Measurements from ENCODE around the gene TTC36.

DNA sequence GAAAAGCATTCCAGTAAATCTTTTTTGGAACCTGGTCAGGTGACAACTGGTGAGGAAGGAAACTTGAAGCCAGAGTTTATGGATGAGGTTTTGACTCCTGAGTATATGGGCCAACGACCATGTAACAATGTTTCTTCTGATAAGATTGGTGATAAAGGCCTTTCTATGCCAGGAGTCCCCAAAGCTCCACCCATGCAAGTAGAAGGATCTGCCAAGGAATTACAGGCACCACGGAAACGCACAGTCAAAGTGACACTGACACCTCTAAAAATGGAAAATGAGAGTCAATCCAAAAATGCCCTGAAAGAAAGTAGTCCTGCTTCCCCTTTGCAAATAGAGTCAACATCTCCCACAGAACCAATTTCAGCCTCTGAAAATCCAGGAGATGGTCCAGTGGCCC, 24.1 kb upstream of the TTC36 start:
- TF ChIP-seq, protein P1, sequence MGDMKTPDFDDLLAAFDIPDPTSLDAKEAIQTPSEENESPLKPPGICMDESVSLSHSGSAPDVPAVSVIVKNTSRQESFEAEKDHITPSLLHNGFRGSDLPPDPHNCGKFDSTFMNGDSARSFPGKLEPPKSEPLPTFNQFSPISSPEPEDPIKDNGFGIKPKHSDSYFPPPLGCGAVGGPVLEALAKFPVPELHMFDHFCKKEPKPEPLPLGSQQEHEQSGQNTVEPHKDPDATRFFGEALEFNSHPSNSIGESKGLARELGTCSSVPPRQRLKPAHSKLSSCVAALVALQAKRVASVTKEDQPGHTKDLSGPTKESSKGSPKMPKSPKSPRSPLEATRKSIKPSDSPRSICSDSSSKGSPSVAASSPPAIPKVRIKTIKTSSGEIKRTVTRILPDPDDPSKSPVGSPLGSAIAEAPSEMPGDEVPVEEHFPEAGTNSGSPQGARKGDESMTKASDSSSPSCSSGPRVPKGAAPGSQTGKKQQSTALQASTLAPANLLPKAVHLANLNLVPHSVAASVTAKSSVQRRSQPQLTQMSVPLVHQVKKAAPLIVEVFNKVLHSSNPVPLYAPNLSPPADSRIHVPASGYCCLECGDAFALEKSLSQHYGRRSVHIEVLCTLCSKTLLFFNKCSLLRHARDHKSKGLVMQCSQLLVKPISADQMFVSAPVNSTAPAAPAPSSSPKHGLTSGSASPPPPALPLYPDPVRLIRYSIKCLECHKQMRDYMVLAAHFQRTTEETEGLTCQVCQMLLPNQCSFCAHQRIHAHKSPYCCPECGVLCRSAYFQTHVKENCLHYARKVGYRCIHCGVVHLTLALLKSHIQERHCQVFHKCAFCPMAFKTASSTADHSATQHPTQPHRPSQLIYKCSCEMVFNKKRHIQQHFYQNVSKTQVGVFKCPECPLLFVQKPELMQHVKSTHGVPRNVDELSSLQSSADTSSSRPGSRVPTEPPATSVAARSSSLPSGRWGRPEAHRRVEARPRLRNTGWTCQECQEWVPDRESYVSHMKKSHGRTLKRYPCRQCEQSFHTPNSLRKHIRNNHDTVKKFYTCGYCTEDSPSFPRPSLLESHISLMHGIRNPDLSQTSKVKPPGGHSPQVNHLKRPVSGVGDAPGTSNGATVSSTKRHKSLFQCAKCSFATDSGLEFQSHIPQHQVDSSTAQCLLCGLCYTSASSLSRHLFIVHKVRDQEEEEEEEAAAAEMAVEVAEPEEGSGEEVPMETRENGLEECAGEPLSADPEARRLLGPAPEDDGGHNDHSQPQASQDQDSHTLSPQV (IDR thresholded peaks at IDR 0.05): no peak
- TF ChIP-seq, protein P2, sequence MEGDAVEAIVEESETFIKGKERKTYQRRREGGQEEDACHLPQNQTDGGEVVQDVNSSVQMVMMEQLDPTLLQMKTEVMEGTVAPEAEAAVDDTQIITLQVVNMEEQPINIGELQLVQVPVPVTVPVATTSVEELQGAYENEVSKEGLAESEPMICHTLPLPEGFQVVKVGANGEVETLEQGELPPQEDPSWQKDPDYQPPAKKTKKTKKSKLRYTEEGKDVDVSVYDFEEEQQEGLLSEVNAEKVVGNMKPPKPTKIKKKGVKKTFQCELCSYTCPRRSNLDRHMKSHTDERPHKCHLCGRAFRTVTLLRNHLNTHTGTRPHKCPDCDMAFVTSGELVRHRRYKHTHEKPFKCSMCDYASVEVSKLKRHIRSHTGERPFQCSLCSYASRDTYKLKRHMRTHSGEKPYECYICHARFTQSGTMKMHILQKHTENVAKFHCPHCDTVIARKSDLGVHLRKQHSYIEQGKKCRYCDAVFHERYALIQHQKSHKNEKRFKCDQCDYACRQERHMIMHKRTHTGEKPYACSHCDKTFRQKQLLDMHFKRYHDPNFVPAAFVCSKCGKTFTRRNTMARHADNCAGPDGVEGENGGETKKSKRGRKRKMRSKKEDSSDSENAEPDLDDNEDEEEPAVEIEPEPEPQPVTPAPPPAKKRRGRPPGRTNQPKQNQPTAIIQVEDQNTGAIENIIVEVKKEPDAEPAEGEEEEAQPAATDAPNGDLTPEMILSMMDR (IDR thresholded peaks at IDR 0.05 in 2 of 3, conservative IDR thresholded peaks at IDR 0.05 in 1 of 3; ENCODE audit: control insufficient read depth in 2 of 3, extremely low read depth in 1 of 3, insufficient read depth in 1 of 3, low read depth in 3 of 3, low read length in 3 of 3): no peak
- TF ChIP-seq SIX5 (IDR thresholded peaks at IDR 0.05; ENCODE audit: low read depth, low read length, severe bottlenecking) (no peak), TAF1 (IDR thresholded peaks at IDR 0.05; ENCODE audit: borderline replicate concordance, low read depth, low read length) (no peak), MXI1 (IDR thresholded peaks at IDR 0.05; ENCODE audit: low read depth, low read length) (no peak), CBFB (IDR thresholded peaks at IDR 0.05; ENCODE audit: low read depth) (no peak), CREM (IDR thresholded peaks at IDR 0.05; ENCODE audit: low read depth) (no peak), KDM1A (IDR thresholded peaks at IDR 0.05; ENCODE audit: borderline replicate concordance) (no peak), POLR2A (IDR thresholded peaks at IDR 0.05; ENCODE audit: low read depth, low read length) (no peak), SIN3A (IDR thresholded peaks at IDR 0.05; ENCODE audit: low read depth, low read length) (no peak), EZH2 (IDR thresholded peaks at IDR 0.05; ENCODE audit: borderline replicate concordance, control insufficient read depth, low read depth, low read length) (no peak)
- TF ChIP-seq, protein P3, sequence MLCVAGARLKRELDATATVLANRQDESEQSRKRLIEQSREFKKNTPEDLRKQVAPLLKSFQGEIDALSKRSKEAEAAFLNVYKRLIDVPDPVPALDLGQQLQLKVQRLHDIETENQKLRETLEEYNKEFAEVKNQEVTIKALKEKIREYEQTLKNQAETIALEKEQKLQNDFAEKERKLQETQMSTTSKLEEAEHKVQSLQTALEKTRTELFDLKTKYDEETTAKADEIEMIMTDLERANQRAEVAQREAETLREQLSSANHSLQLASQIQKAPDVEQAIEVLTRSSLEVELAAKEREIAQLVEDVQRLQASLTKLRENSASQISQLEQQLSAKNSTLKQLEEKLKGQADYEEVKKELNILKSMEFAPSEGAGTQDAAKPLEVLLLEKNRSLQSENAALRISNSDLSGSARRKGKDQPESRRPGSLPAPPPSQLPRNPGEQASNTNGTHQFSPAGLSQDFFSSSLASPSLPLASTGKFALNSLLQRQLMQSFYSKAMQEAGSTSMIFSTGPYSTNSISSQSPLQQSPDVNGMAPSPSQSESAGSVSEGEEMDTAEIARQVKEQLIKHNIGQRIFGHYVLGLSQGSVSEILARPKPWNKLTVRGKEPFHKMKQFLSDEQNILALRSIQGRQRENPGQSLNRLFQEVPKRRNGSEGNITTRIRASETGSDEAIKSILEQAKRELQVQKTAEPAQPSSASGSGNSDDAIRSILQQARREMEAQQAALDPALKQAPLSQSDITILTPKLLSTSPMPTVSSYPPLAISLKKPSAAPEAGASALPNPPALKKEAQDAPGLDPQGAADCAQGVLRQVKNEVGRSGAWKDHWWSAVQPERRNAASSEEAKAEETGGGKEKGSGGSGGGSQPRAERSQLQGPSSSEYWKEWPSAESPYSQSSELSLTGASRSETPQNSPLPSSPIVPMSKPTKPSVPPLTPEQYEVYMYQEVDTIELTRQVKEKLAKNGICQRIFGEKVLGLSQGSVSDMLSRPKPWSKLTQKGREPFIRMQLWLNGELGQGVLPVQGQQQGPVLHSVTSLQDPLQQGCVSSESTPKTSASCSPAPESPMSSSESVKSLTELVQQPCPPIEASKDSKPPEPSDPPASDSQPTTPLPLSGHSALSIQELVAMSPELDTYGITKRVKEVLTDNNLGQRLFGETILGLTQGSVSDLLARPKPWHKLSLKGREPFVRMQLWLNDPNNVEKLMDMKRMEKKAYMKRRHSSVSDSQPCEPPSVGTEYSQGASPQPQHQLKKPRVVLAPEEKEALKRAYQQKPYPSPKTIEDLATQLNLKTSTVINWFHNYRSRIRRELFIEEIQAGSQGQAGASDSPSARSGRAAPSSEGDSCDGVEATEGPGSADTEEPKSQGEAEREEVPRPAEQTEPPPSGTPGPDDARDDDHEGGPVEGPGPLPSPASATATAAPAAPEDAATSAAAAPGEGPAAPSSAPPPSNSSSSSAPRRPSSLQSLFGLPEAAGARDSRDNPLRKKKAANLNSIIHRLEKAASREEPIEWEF (IDR thresholded peaks at IDR 0.05; ENCODE audit: insufficient replicate concordance, low read depth, low read length): no peak
- TF ChIP-seq, protein P4, sequence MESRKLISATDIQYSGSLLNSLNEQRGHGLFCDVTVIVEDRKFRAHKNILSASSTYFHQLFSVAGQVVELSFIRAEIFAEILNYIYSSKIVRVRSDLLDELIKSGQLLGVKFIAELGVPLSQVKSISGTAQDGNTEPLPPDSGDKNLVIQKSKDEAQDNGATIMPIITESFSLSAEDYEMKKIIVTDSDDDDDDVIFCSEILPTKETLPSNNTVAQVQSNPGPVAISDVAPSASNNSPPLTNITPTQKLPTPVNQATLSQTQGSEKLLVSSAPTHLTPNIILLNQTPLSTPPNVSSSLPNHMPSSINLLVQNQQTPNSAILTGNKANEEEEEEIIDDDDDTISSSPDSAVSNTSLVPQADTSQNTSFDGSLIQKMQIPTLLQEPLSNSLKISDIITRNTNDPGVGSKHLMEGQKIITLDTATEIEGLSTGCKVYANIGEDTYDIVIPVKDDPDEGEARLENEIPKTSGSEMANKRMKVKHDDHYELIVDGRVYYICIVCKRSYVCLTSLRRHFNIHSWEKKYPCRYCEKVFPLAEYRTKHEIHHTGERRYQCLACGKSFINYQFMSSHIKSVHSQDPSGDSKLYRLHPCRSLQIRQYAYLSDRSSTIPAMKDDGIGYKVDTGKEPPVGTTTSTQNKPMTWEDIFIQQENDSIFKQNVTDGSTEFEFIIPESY (IDR thresholded peaks at IDR 0.05): no peak

All from GM12878 (cell line).